ENCODE data around the gene RNF227. TPM values are rescaled to one million over a fixed set of nuclear protein-coding genes. Genes with fewer than 3 reads are reported as not detected.

The RNF227 gene
- total and polyA plus RNA-seq, 2 of the 13 experiments (the other 11 are each of a cell fraction or from before 2014, with no cell fraction given) = 0.20 to 0.79 TPM

DNA sequence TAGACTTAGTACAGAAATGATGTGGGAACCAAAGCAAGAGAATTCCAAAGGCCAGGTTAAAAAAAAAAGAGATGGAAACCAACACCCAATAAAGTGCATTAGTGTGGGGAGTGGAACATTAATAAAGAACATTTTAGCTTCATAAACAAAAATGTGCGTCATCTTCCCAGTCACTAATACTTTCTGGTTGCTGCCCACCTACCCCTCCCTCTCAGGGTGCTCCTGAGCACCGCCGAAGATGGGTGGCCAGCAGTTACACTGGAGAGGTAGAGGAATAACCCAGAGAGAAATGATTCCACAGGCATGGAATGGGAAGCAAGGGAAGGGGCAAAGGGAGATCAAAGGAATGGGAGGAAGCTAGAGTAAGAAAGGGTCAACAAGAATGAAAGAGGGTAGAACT is 33.5 kb downstream of the RNF227 start:
- in situ Hi-C loops (cut with HindIII; ENCODE audit: extremely low pct_ligation_motif_present, low pct_unique_long_range_greater_than_20kb) = no loop called here
- no TSS peak for BruUV-seq (replicated peaks)
- intact Hi-C loops (cut with micrococcal nuclease; ENCODE audit: unreplicated experiment) = no loop called here
- ChIA-PET CTCF (ENCODE audit: low intra/inter-chr PET ratio, low total read pairs) (no interaction called here), POLR2A (interaction anchor here (1.1 kb wide), 1 partner anchor 26 kb away, joined by 3 read pairs; the partner anchor contains the start of gene NAA38)
- H3K9me3 ChIP-seq (ENCODE audit: low read length) = no peaks in the 10 kb centered on the region
- H3K27ac ChIP-seq (ENCODE audit: extremely low read length, insufficient read depth, low read length) = no peak overlapping the region
- no peaks in the 10 kb centered on the region for H3K36me3 ChIP-seq (replicated peaks in 1 of 2; ENCODE audit: control insufficient read depth in 1 of 2, insufficient read depth in 2 of 2, low read length in 2 of 2)
- H3K4me1 ChIP-seq (ENCODE audit: insufficient read depth, low read length) = peaks cover 40% of the 10 kb centered on the region
- ATAC-seq = no peak
- DNase-seq (ENCODE audit: low spot score) = no peak
- TF ChIP-seq ZNF230 (CRISPR knock-in tag; IDR thresholded peaks at IDR 0.05) (no peak), ZNF644 (CRISPR knock-in tag; IDR thresholded peaks at IDR 0.05; ENCODE audit: low read depth) (no peak), KLF9 (CRISPR knock-in tag; IDR thresholded peaks at IDR 0.05; ENCODE audit: low read depth) (no peak), HNRNPLL (IDR thresholded peaks at IDR 0.05; ENCODE audit: low read depth, low read length, poor library complexity, severe bottlenecking) (no peak), JDP2 (CRISPR knock-in tag; IDR thresholded peaks at IDR 0.05; ENCODE audit: borderline replicate concordance) (no peak), THAP11 (CRISPR knock-in tag; IDR thresholded peaks at IDR 0.05) (no peak)
- TF ChIP-seq, protein P1, sequence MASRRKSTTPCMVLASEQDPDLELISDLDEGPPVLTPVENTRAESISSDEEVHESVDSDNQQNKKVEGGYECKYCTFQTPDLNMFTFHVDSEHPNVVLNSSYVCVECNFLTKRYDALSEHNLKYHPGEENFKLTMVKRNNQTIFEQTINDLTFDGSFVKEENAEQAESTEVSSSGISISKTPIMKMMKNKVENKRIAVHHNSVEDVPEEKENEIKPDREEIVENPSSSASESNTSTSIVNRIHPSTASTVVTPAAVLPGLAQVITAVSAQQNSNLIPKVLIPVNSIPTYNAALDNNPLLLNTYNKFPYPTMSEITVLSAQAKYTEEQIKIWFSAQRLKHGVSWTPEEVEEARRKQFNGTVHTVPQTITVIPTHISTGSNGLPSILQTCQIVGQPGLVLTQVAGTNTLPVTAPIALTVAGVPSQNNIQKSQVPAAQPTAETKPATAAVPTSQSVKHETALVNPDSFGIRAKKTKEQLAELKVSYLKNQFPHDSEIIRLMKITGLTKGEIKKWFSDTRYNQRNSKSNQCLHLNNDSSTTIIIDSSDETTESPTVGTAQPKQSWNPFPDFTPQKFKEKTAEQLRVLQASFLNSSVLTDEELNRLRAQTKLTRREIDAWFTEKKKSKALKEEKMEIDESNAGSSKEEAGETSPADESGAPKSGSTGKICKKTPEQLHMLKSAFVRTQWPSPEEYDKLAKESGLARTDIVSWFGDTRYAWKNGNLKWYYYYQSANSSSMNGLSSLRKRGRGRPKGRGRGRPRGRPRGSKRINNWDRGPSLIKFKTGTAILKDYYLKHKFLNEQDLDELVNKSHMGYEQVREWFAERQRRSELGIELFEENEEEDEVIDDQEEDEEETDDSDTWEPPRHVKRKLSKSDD (CRISPR knock-in tag; IDR thresholded peaks at IDR 0.05; ENCODE audit: low read depth) = no peak
- H3K4me3 ChIP-seq (replicated peaks in 1 of 3; ENCODE audit: insufficient read depth in 1 of 3, low read depth in 2 of 3, low read length in 3 of 3) = no peak overlapping the region
- 75% methylated on average over 3 of the region's 3 CpGs for WGBS (ENCODE audit: low lambda C conversion rate)
- no peak for FAIRE-seq
- H3K9ac ChIP-seq (ENCODE audit: insufficient read depth, low read depth, low read length) = no peak overlapping the region
- H3K79me2 ChIP-seq (ENCODE audit: insufficient read depth, low read length) = no peaks in the 10 kb centered on the region
- no peaks in the 10 kb centered on the region for H4K20me1 ChIP-seq (ENCODE audit: insufficient read depth, low read length)
- peaks cover 1 to 22% of the 10 kb centered on the region in 2 experiments; a peak in 2 of 5 replicates for H3K27me3 ChIP-seq (ENCODE audit: control insufficient read depth in 1 of 2, insufficient read depth in 2 of 2, low read length in 2 of 2)
- no peak overlapping the region for H3K4me2 ChIP-seq (ENCODE audit: low read depth, low read length)
- no peak overlapping the region for H2AFZ ChIP-seq (ENCODE audit: low read length)
